ENCODE data around the gene ASZ1.

ASZ1 gene

GRCh38 chr7:117402109-117402508, 25.2 kb downstream of the ASZ1 start:
- no peak for DNase-seq (ENCODE audit: low spot score)

GRCh38 chr7:117401293-117402002, 25.8 kb downstream of the ASZ1 start:
- no peak for DNase-seq (ENCODE audit: low spot score)

- peak; percentile 6 for DNase-seq (ENCODE audit: low spot score)
Measured at GRCh38 chr7:117399820-117400422, 27.4 kb downstream of the ASZ1 start.

- no peak for DNase-seq (ENCODE audit: low spot score)
Measured at GRCh38 chr7:117395743-117396142, 31.6 kb downstream of the ASZ1 start.

- no peak for DNase-seq (ENCODE audit: low spot score)
Measured at GRCh38 chr7:117393781-117394180, 33.5 kb downstream of the ASZ1 start.

GRCh38 chr7:117389871-117390270, 37.4 kb downstream of the ASZ1 start:
- no peak for DNase-seq (ENCODE audit: low spot score)

GRCh38 chr7:117386110-117386706, 41.1 kb downstream of the ASZ1 start:
- DNase-seq (ENCODE audit: low spot score) = no peak

GRCh38 chr7:117385363-117386109, 41.8 kb downstream of the ASZ1 start:
- DNase-seq (ENCODE audit: low spot score) = no peak

GRCh38 chr7:117384688-117385362, 42.5 kb downstream of the ASZ1 start:
- no peak for DNase-seq (ENCODE audit: low spot score)

- DNase-seq (ENCODE audit: low spot score) = no peak
Measured at GRCh38 chr7:117383483-117384189, 43.7 kb downstream of the ASZ1 start.

GRCh38 chr7:117383046-117383445, 44.2 kb downstream of the ASZ1 start:
- no peak for DNase-seq (ENCODE audit: low spot score)

GRCh38 chr7:117381362-117381761, 45.9 kb downstream of the ASZ1 start:
- DNase-seq (ENCODE audit: low spot score) = no peak

- no peak for DNase-seq (ENCODE audit: low spot score)
Measured at GRCh38 chr7:117375380-117375779, 51.9 kb downstream of the ASZ1 start.

GRCh38 chr7:117372073-117372472, 55.2 kb downstream of the ASZ1 start:
- DNase-seq (ENCODE audit: low spot score) = no peak

- DNase-seq (ENCODE audit: low spot score) = no peak
Measured at GRCh38 chr7:117364339-117365080, 62.8 kb downstream of the ASZ1 start.

GRCh38 chr7:117362294-117362888, 64.9 kb downstream of the ASZ1 start:
- no peak for DNase-seq (ENCODE audit: low spot score)

- no peak for DNase-seq (ENCODE audit: low spot score)
Measured at GRCh38 chr7:117350027-117350426, 77.3 kb downstream of the ASZ1 start.

GRCh38 chr7:117349570-117349969, 77.7 kb downstream of the ASZ1 start:
- DNase-seq (ENCODE audit: low spot score) = no peak

GRCh38 chr7:117347962-117348672, 79.2 kb downstream of the ASZ1 start:
- DNase-seq (ENCODE audit: low spot score) = no peak

- no peak for DNase-seq (ENCODE audit: low spot score)
Measured at GRCh38 chr7:117347480-117347879, 79.8 kb downstream of the ASZ1 start.
